ENCODE measurements around the gene SRBD1.

The SRBD1 gene

DNA sequence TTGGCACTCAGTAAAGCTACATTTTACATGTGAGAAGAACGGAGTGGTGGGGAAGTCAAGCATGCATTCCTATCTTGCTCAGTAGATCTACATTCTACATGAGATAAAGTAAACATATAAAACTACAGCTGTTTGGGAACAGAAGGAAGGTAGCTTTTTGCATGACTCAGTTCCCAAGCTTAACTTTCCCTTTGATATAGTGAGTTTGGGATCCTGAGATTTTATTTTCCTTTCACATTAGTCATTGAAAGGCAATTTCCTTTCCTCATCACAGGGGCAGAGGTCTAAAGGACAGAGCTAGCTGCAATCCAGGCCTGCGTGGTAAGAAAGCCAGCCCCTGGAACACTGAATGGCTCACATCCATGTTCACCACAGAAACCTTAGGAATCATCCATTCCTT lies 257.2 kb downstream of the SRBD1 start:
- no peak for DNase-seq

DNA sequence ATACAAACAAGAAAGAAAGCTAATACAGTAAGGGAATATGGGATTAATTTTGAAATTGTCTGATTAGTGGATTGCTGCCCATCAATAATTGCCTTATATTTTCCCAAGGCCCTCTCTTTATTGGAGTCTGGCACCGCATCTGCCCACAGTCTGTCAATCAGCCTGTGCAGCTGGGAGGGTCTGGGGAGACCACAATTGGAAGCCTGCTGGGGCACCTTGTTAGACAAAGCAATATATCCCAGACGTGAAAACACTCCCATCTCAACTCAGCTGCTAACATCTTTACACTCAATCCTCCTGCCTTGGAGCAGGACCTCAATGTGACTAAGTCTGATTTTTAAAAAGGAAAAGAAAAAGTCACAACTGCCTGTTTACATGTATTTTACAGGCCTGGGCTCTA lies 258.6 kb downstream of the SRBD1 start:
- no peak for DNase-seq

DNA sequence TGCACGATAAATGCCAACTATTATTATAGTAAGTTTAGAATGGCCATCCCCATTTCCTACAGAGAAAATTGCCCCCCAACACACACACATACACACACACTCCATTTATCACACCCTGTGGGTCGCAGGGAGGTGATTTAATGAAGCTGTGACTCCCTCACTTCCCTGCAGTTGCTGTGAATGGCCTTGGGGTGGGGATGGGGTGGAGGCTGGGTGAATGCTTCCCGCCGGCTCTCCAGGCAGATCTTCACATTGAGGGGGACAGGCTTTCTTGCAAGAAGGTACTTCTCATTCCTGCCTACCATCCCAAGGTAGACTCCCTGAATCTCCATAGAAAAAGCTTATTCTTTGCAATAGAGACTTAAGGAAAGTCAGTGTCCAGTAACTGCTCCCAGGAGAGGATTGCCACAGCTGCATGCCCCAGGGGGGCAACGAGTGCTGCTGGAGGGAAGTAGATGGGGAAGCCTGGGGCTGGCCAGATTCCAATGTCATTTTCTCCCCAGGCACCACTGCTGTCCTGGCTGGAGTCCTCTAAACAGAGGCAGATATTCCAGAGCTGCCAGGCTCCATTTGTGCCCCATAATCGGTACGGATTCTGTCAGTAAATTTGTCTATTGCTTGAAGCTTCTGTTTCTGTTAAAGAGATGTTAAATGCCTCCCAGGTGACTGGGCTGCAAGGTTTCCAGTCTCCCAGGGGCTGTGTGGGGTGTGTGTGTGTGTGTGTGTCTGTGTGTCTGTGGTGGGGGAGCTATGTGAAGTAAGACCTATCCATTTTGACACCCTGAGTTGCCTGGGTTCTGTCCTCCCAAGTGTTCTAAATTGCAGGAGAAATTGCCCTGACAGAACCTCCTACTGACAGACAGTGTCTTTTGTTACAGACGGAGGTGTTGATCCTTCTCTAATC lies 265.5 kb downstream of the SRBD1 start:
- no peak for DNase-seq

DNA sequence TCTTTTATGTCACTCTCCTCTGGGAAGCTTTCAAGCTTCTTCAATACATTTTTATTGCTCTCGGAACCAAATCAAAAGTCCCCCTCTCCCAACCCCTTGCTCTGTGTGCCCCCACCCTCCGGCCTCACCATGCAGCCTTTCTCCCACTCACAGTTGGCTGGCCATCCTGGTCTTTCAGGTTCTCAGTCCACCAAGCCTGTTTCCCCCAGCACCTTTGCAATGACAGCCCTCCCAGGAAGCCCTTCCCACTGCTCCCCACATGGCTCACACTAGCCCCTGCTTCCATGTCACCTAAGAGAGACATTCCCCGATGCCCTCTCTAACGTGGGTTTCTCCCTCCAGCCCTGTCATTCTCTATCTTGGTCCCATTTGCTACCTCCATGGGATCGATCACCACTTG lies 266.6 kb downstream of the SRBD1 start:
- DNase-seq: no peak

DNA sequence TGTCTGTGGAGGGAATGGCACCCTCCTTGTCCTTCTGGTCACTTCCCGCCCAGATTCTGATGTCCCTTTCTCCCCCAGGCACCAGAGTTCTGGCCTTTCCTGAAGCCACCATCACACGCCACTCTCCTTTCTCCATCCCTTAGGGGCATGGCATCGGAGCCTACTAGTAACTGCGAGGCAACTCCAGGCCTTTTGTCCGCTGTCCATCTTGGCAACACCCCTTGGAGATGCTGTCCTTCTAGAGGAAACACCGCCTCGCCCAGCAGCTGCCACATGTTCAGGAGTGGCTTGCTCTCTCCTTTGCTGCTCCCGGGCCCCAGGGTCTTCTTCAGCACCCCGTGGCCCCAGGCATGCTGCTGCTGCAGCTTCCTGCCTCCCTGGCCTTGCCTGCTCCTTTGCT lies 267.0 kb downstream of the SRBD1 start:
- DNase-seq: no peak

DNA sequence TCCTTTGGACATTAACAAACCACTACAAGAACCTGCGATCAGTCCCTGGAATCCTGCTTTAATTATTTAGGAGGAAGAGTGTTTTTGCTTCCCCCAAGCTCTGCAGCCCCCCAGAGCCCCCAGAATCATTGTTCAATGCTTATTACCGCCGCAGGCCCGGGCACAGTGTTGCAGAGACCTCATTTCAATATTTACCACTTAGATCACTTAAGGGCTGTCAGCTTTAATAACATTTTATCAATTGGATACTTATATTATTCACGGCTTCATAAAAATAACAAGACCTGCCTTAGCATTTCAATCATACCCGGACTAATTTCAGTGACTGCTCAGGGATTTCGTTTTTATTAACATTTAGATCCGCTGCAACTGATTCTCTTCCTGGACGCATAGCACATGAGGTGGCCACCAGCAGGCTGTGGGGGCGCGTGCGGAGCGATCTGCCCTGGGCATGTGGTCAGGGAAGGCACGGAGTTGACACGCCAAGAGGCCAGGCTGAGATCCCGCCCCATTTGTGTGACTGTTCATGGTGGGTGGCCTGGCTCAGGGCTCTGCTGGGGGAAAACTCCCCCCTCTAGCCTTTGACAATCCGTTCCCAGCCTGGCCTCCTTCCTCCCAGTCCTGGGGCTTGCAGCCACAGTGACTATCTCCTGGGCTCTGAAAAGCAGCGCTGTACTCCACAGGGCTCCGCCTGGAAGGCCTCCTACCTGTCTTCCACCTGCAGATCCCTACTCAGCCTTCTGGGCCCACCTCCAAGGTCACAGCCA lies 267.6 kb downstream of the SRBD1 start:
- DNase-seq: no peak

DNA sequence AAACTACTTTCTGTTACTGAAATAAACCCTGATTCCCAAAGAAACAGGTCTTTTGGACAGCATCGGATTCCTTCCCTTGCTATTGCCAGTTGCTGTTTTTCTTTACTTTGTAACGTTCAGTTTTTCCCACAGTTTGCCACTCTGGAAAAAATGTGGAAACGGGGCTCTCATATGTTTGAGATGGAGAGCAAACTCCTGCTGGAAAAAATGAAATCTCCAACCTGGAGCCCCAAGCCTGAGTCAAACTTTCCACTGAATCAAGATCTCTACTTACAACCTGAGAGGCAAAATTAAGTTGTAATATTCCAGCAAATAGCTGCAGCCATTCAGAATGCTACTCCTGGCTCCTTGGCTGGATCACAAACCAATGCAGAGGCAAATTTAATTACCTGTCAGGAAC lies 270.7 kb downstream of the SRBD1 start:
- DNase-seq: no peak

DNA sequence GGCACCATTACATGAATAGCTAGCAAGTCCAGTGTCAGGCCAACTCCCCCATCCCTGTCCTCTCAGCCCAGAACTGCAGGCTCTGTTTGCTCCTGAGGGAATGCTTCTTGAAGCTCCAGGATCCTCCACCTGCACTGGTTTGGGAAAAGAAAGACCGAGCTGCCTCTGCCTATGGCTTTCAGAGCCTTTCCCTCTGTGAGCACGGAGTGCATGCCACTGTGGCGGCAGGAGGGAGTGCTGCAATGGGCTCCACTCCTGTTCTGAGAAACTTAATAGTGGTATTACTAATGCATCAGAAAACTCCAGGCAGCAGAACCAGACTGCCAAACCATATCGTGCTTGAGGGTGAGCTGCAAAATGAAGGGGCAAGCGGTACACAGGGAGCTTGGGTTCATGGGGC lies 271.8 kb downstream of the SRBD1 start:
- DNase-seq: no peak
